ENCODE measurements around the gene CCND2. TPM values are rescaled to one million over a fixed set of nuclear protein-coding genes. Genes with fewer than 3 reads are reported as not detected.
A peak's percentile ranks its signal among the peaks of the same experiment; 100 is the strongest.

The CCND2 gene
- total and polyA plus RNA-seq, 2 of the 8 experiments (the other 6 are each of a cell fraction or from before 2014, with no cell fraction given) = 41.7 to 223 TPM

DNA sequence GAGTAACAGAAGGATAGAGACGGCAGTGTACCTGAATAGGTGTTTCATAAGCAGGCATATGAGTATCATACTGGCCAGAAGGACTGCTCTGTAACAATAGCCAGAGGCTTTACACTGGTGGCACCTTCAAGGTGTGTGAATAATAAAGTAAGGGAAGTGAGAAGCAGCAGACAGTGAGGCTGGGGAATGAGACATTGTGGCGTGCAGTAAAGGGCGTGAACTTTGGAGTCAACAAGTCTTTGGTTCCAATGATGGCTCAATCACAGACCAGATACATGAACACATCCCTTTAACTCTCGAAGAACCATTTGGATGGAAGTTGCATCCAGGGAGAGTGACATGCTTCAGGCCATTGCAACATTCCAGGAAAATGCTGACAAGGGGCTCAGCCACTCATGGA, 32.0 kb upstream of the CCND2 start:
- Histone ChIP-seq H3K79me2 (ENCODE audit: control insufficient read depth in 1 of 2, insufficient read depth in 2 of 2, low read length in 2 of 2) (peaks cover 0 to 30% of the 10 kb centered on the region in 2 experiments; a peak in 2 of 4 replicates), H4K20me1 (replicated peaks in 1 of 2; ENCODE audit: control insufficient read depth in 1 of 2, insufficient read depth in 2 of 2, low read length in 2 of 2) (peaks cover 0 to 6% of the 10 kb centered on the region in 2 experiments), H2BK15ac (ENCODE audit: low read length) (no peak overlapping the region), H2BK5ac (ENCODE audit: low read depth, low read length) (no peak overlapping the region), H4K5ac (ENCODE audit: insufficient read length, low read depth, low read length) (no peak overlapping the region), H3K9me3 (ENCODE audit: insufficient read depth in 2 of 2, low read depth in 1 of 2, low read length in 1 of 2) (no peaks in the 10 kb centered on the region; a peak in 1 of 4 replicates), H2AFZ (ENCODE audit: low read length) (no peak overlapping the region), H3K79me1 (ENCODE audit: low read depth, low read length) (peaks cover 6% of the 10 kb centered on the region; the same call in 1 of the 2 replicates), H2BK12ac (ENCODE audit: low read depth, low read length) (0 out of 2 replicates have a peak overlapping the region, but pooled peaks have one; percentile 4), H3K4me2 (ENCODE audit: insufficient read depth in 1 of 2, low read depth in 2 of 2, low read length in 2 of 2) (no peak overlapping the region), H3K36me3 (ENCODE audit: control insufficient read depth in 2 of 4, insufficient read depth in 4 of 4, low read length in 3 of 4) (peaks cover 0 to 5% (median 0%) of the 10 kb centered on the region in 4 experiments; a peak in 1 of 8 replicates), H3K27ac (ENCODE audit: low read depth, low read length) (no peak overlapping the region), H4K91ac (replicated peaks; ENCODE audit: insufficient read length, low read length) (no peak overlapping the region), H3K4ac (replicated peaks; ENCODE audit: insufficient read length, low read depth, low read length) (no peak overlapping the region), H3K23me2 (ENCODE audit: low read depth, low read length) (no peaks in the 10 kb centered on the region; the same call in 1 of the 2 replicates), H4K8ac (ENCODE audit: extremely low read depth, insufficient read depth, low read length) (no peak overlapping the region), H3K18ac (ENCODE audit: extremely low read depth, low read length) (no peak overlapping the region), H2BK20ac (ENCODE audit: low read length) (no peak overlapping the region), H3K27me3 (replicated peaks in 1 of 4; ENCODE audit: control insufficient read depth in 3 of 4, extremely low read depth in 1 of 4, insufficient read depth in 3 of 4, low read length in 3 of 4) (no peaks in the 10 kb centered on the region), H3K4me1 (replicated peaks in 1 of 4; ENCODE audit: control insufficient read depth in 3 of 4, insufficient read depth in 4 of 4, low read length in 3 of 4) (peaks cover 0 to 13% (median 6%) of the 10 kb centered on the region in 4 experiments; a peak in 5 of 7 replicates), H3K9ac (replicated peaks in 1 of 4; ENCODE audit: extremely low read depth in 1 of 4, low read depth in 3 of 4, low read length in 3 of 4) (no peak overlapping the region; a peak in 1 of 7 replicates), H3K23ac (ENCODE audit: insufficient read length) (no peak overlapping the region), H2BK120ac (replicated peaks; ENCODE audit: low read depth, low read length) (no peak overlapping the region), H3K14ac (ENCODE audit: insufficient read length) (no peak overlapping the region), H2AK5ac (ENCODE audit: low read depth, low read length) (no peak overlapping the region; the same call in 1 of the 2 replicates), H3K4me3 (ENCODE audit: extremely low read depth in 1 of 4, insufficient read depth in 2 of 4, low read depth in 3 of 4, low read length in 4 of 4) (no peak overlapping the region), H3K56ac (replicated peaks; ENCODE audit: insufficient read length, low read depth, low read length) (no peak overlapping the region)
- 90% methylated on average over 4 of the region's 4 CpGs; no CpG with 5 or more reads in 1 of the 2 experiments for WGBS, 2 experiments (ENCODE audit: extremely low coverage in 1 of 2, insufficient coverage in 1 of 2, insufficient read length in 1 of 2, insufficient replicate concordance in 2 of 2, low coverage in 1 of 2, low lambda C conversion rate in 2 of 2, missing lambda C conversion rate in 1 of 2)
- FAIRE-seq = no peak
- peak in 1 of 2 experiments; percentile 28 for DNase-seq (ENCODE audit: low read depth in 1 of 2, low spot score in 2 of 2)
- TF ChIP-seq, protein P1, sequence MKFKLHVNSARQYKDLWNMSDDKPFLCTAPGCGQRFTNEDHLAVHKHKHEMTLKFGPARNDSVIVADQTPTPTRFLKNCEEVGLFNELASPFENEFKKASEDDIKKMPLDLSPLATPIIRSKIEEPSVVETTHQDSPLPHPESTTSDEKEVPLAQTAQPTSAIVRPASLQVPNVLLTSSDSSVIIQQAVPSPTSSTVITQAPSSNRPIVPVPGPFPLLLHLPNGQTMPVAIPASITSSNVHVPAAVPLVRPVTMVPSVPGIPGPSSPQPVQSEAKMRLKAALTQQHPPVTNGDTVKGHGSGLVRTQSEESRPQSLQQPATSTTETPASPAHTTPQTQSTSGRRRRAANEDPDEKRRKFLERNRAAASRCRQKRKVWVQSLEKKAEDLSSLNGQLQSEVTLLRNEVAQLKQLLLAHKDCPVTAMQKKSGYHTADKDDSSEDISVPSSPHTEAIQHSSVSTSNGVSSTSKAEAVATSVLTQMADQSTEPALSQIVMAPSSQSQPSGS (IDR thresholded peaks at IDR 0.05; ENCODE audit: low read length) = no peak
- TF ChIP-seq JUN (IDR thresholded peaks at IDR 0.05; ENCODE audit: low read depth, low read length) = no peak
- no peak for TF ChIP-seq CREB1 (IDR thresholded peaks at IDR 0.05)
- TF ChIP-seq CHD1 (IDR thresholded peaks at IDR 0.05; ENCODE audit: low read depth, low read length) = no peak
- TF ChIP-seq TCF12 (IDR thresholded peaks at IDR 0.05; ENCODE audit: low read depth, low read length) = no peak
- TF ChIP-seq TEAD4 (IDR thresholded peaks at IDR 0.05; ENCODE audit: low read depth, low read length) = no peak
- ChIA-PET POLR2A (ENCODE audit: partially characterized antibody) (interaction anchor here (1.3 to 1.7 kb wide), 3 partner anchors 10 to 74 kb away, joined by 3 to 5 read pairs (median 4); no protein-coding TSS in a partner anchor), CTCF (ENCODE audit: partially characterized antibody) (interaction anchor here (1.6 kb wide), 1 partner anchor 32 kb away, joined by 4 read pairs; no protein-coding TSS in a partner anchor)
